Stomach (tissue), 9 donors: ENCODE results near the gene RBMS3. TPM values are rescaled to one million over a fixed set of nuclear protein-coding genes. Genes with fewer than 3 reads are reported as not detected.

ENCODE experiments used
- DNase-seq, 2 donors: peaks; one replicate each; pipeline versions ENCODE4 v3.0.0 to v3.0.0-alpha.2; 2013 to 2019
- H3K27ac ChIP-seq, 5 donors: fragments of 200-600 bp in 4 of 5; sonication (generic) in 4 of 5; one replicate each; pipeline ENCODE4 v1.5.1; 2013 to 2019; ENCODE audit warnings: mild to moderate bottlenecking in 1 of 5, moderate library complexity in 1 of 5
- H3K27me3 ChIP-seq, 3 donors: fragments of 200-600 bp; sonication (generic); one replicate each; pipeline ENCODE4 v1.5.1; 2017 to 2019; ENCODE audit warnings: mixed run types in 1 of 3
- H3K36me3 ChIP-seq, 4 donors: fragments of 200-600 bp; sonication (generic); 1 replicate in 3 of 4; 2 replicates in 1 of 4; pipeline ENCODE4 v1.5.1; 2016 to 2019
- H3K4me1 ChIP-seq, 4 donors: fragments of 200-600 bp; sonication (generic); one replicate each; pipeline ENCODE4 v1.5.1; 2016 to 2019
- H3K4me3 ChIP-seq, 4 donors: fragments of 200-600 bp; sonication (generic) in 3 of 4; one replicate each; pipeline ENCODE4 v1.5.1; 2016 to 2019; ENCODE audit warnings: mild to moderate bottlenecking in 1 of 4
- H3K9me3 ChIP-seq, 4 donors: fragments of 200-600 bp; sonication (generic); one replicate each; pipeline ENCODE4 v1.5.1; 2016 to 2019
- CTCF ChIP-seq, 7 experiments: fragments of 450-650 bp in 4 of 7; fragments of 200-600 bp in 3 of 7; sonication (generic) in 3 of 7; IDR thresholded peaks; one replicate each; pipeline ENCODE4 v1.5.1; 2016 to 2019; ENCODE audit warnings: antibody characterized with exemption in 7 of 7, control low read depth in 2 of 7, mild to moderate bottlenecking in 1 of 7
- EP300 ChIP-seq: sonication (generic); formaldehyde crosslinking; IDR thresholded peaks from one replicate; pipeline ENCODE4 v1.6.1; 2017; ENCODE audit warnings: antibody characterized with exemption
- POLR2A ChIP-seq, 4 donors: fragments of 450-650 bp; IDR thresholded peaks; one replicate each; pipeline ENCODE4 v1.6.1; 2016; ENCODE audit warnings: antibody characterized with exemption in 4 of 4, control low read depth in 2 of 4, mild to moderate bottlenecking in 1 of 4, moderate library complexity in 1 of 4
- POLR2AphosphoS5 ChIP-seq, 3 donors: sonication (generic); formaldehyde crosslinking; IDR thresholded peaks; one replicate each; pipeline ENCODE4 v1.6.1; 2016; ENCODE audit warnings: antibody characterized with exemption in 3 of 3
- WGBS, 5 donors: extraction: QIAGEN DNeasy Blood & Tissue Kit in 3 of 5; methylation state at CpG; one replicate each; pipeline versions ENCODE4 v1.1.5 to v1.1.7; 2013 to 2018; 5-methylcytosine and 5-hydroxymethylcytosine counted together
- intact Hi-C: fragments of 100-400 bp; cut with DNase I; formaldehyde crosslinking; loops from one replicate; pipeline ENCODE4 v1.15.1; 2023; ENCODE audit warnings: low total_unique reads
- polyA plus RNA-seq, 3 donors: library from polyadenylated mRNA; stranded (reverse); fragments of 200-250 nt; gene quantifications; one replicate each; pipeline ENCODE4 v1.2.3, GENCODE V29; 2013
- total RNA-seq, 5 donors: library from RNA; depleted of rRNA; stranded (reverse); fragments of >200 nt; gene quantifications; one replicate each; pipeline versions ENCODE4 v1.1.0 to v1.2.3, GENCODE V29; 2014 to 2016
- donor health status: healthy with polysubstance abuse.
- donor health status: Bipolar disorder and iron deficiency.
- donor health status: healthy.

The RBMS3 gene
- total and polyA plus RNA-seq, 8 donors: 2.0 to 103 (median 16.0) TPM

DNA sequence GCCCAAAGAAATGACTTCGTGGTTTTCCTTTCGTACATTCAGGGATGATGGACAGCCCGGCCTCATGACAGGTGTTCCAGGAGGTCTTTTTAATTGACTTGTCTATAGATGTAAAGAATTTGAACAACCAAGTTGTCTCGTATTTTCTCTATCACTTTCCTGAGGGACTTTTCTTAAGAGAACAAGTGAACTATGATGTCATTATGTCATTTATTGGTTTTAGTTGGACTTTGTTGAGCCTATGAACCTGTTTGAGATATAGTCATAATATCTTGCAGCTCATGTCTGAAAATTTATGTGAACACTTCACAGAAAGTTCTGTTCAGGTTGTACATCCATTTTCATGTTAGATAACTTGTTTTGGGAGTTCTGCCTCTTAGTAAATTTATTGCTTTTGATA is 89.2 kb downstream of the RBMS3 start:
- Histone ChIP-seq H3K27me3 (no peaks in the 10 kb centered on the region), H3K27ac (no peak overlapping the region), H3K9me3 (no peaks in the 10 kb centered on the region), H3K4me3 (no peak overlapping the region), H3K4me1 (peaks cover 0 to 9% (median 0%) of the 10 kb centered on the region in 4 donors), H3K36me3 (no peaks in the 10 kb centered on the region)
- WGBS, 5 donors: 79 to 88% (median 86%) methylated on average over 4 of the region's 4 CpGs
- TF ChIP-seq EP300 (no peak), POLR2AphosphoS5 (IDR thresholded peaks at IDR 0.05) (no peak), CTCF (IDR thresholded peaks at IDR 0.05) (no peak), POLR2A (IDR thresholded peaks at IDR 0.05) (no peak)
- intact Hi-C loops: no loop called here
- DNase-seq: no peak

DNA sequence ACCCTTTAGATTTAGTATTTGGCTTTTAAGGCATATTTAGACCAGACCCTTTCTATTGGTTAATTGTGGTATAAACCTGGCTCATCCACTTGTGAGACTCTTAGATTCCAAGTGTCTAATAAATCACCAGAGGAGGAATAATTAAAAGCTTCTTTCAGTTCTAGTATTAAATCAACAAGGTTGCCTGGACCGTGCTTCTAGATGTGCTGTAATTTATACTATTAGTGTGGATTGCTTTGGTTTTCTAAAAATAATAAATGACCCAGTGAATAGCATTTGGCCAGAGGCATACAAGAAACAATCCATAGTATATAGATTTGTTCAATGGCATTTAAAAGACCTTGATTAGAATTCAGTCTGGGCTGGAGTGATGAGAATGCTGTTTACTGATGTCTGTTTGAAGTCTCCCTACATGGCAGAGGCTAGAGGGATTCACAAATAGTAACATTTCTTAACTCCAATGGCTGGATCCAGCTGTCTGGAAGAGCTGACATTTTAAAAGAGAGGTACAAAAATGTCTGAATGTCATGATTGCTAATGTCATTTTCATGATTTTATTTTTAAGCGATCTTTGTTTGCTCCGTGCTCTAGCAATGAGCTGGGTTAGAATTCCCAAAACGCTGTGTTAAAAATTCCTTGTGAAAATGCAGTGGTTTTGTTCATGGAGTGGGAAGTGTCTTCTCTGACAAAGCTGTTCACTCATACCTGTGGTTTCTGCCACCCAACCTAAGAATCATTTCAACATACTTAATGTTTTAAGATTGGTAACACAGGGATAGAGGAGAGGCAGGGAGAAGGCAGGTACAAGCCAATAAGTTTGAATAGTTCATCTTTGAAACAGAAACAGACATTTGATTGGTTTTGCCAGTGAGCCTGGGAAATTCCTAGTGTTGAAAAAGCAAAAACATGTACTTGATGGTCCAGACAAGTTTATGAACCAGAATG is 89.9 kb downstream of the RBMS3 start:
- Histone ChIP-seq H3K27me3 (no peaks in the 10 kb centered on the region), H3K27ac (no peak overlapping the region), H3K4me3 (no peak overlapping the region), H3K36me3 (no peaks in the 10 kb centered on the region), H3K4me1 (peaks cover 0 to 9% (median 0%) of the 10 kb centered on the region in 4 donors), H3K9me3 (no peaks in the 10 kb centered on the region)
- no peak for TF ChIP-seq CTCF (IDR thresholded peaks at IDR 0.05)
- no peak for TF ChIP-seq POLR2A (IDR thresholded peaks at IDR 0.05)
- no peak for TF ChIP-seq POLR2AphosphoS5 (IDR thresholded peaks at IDR 0.05)
- TF ChIP-seq EP300: no peak
- no peak for DNase-seq
- intact Hi-C loops: no loop called here
- WGBS, 5 donors: 56 to 80% (median 75%) methylated on average over 4 of the region's 4 CpGs

GRCh38 chr3:29373131-29373680 is 92.3 kb downstream of the RBMS3 start:
- Histone ChIP-seq H3K36me3 (no peaks in the 10 kb centered on the region), H3K27ac (no peak overlapping the region), H3K4me3 (no peak overlapping the region), H3K27me3 (no peaks in the 10 kb centered on the region), H3K4me1 (peaks cover 0 to 9% (median 0%) of the 10 kb centered on the region in 4 donors), H3K9me3 (no peaks in the 10 kb centered on the region)
- intact Hi-C loops: no loop called here
- TF ChIP-seq EP300 (no peak), POLR2A (IDR thresholded peaks at IDR 0.05) (no peak), POLR2AphosphoS5 (IDR thresholded peaks at IDR 0.05) (no peak), CTCF (IDR thresholded peaks at IDR 0.05) (no peak)
- DNase-seq: no peak

DNA sequence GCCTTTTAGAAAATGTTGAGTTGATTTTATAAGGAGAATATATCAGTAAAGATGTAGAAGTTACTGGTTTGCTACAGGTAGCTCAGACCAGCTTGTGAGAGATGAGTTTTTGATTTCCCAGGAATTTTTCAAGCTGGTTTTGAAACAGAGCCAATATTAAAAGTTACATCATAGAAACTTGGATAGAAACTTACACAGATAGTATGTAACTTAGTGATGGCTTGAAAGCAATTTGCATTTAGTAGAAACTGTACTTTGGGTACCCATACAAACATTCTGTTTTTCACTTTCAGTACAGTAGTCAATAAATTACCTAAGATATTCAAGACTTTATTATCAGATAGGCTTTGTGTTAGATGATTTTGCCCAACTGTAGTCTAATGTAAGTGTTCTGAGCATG is 93.4 kb downstream of the RBMS3 start:
- Histone ChIP-seq H3K4me3 (no peak overlapping the region), H3K27me3 (no peaks in the 10 kb centered on the region), H3K27ac (no peak overlapping the region), H3K9me3 (no peaks in the 10 kb centered on the region), H3K36me3 (no peaks in the 10 kb centered on the region), H3K4me1 (peaks cover 0 to 9% (median 0%) of the 10 kb centered on the region in 4 donors)
- no peak for TF ChIP-seq POLR2AphosphoS5 (IDR thresholded peaks at IDR 0.05)
- TF ChIP-seq POLR2A (IDR thresholded peaks at IDR 0.05): no peak
- no peak for TF ChIP-seq EP300
- no peak for TF ChIP-seq CTCF (IDR thresholded peaks at IDR 0.05)
- no peak for DNase-seq
- intact Hi-C loops: no loop called here
